DMS114 treated with DMSO at 0.1 percent for 48 hours (cell line): ENCODE data around the gene RGL3.
A peak's percentile ranks its signal among the peaks of the same experiment; 100 is the strongest.
"Not testable (repeated sequence)": the region's sequence is repeated elsewhere in the genome, so short reads cannot be mapped to it uniquely, and the experiment has no call there.

ENCODE experiments used
- DNase-seq: peaks from one replicate; lab custom pipeline; 2025; ENCODE audit not compliant: unreplicated experiment; lab: John Stamatoyannopoulos, UW

Gene RGL3

GRCh38 chr19:11450570-11451326, 31.6 kb upstream of the RGL3 start:
- DNase-seq: no peak

- DNase-seq: no peak
Measured at GRCh38 chr19:11448923-11449554, 29.9 kb upstream of the RGL3 start.

DNA sequence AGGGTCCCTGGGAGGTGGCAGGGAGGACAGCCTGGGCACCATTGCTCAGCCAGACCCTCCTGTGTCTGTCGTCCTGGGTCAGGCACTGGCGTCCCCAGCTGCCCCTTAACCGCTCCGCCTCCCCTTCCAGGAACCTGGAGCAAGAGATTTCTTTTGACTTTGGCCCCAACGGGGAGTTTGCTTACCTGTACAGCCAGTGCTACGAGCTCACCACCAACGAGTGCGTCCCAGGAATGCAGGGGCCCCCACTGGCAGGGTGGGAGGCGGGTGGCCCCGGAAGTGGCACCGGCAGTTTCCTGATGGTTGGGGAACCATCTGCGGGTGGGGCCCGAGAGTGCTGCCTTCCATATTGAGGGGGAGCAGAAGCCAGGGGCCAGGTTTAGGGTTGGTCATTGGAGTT, 29.3 kb upstream of the RGL3 start:
- no peak for DNase-seq

- no peak for DNase-seq
Measured at GRCh38 chr19:11447347-11448262, 28.5 kb upstream of the RGL3 start.

- DNase-seq: no peak
Measured at GRCh38 chr19:11446652-11447301, 27.7 kb upstream of the RGL3 start.

GRCh38 chr19:11446271-11446651, 27.1 kb upstream of the RGL3 start:
- no peak for DNase-seq

DNA sequence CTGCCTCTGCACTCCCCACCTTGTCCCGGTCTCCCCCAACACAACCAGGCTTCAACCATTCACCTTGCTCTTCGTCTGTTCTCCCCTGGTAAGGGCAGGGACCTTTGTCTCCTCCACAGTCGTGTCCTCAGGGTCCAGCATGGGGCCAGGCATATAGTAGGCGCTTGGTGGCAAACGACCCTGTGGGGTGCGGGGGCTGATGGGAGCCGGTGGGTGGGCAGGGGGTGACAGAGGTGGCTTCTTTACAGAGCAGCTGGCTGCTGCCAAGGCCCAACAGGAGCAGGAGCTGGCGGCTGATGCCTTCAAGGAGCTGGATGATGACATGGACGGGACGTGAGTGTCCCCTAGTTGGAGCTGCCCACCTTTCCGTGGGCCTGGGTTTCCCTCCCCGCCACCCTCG, 26.0 kb upstream of the RGL3 start:
- DNase-seq: no peak

DNA sequence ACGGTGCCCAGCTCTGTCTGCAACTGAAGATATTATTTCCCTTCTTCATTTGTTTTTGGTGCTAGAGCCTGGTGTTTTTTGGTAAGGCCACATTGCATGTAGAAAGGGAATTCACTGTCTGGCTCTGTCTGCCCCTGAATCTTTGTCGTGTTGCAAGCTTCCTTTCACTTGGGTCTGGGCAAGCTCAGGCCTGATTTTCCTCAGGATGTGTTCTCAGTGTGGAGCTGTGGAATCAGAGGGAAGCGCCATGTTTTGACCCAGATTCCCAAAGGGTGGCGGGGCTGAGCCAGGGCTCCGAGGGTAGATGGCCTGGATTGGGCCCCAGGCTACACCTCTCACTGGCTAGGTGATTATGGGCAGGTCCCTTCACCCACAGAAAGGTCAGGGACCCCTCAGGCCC, 24.9 kb upstream of the RGL3 start:
- no peak for DNase-seq

DNA sequence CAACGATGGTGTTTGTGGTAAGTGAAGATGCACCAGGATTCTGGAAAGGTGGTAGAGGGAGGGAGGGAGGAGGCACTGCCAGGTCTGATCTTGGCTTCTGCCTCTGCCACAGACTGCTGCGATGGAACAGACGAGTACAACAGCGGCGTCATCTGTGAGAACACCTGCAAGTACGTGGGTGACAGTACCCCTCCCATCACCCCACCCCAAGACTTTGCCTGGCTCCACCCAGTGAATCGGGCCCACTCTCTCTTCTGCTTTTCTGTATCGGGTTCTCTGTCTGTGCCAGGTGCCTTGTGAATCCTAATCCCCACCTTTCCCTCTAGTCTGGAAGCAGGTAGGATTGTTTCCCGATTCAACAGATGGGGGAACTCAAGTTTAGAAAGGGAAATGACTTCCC, 18.8 kb upstream of the RGL3 start:
- no peak for DNase-seq

DNA sequence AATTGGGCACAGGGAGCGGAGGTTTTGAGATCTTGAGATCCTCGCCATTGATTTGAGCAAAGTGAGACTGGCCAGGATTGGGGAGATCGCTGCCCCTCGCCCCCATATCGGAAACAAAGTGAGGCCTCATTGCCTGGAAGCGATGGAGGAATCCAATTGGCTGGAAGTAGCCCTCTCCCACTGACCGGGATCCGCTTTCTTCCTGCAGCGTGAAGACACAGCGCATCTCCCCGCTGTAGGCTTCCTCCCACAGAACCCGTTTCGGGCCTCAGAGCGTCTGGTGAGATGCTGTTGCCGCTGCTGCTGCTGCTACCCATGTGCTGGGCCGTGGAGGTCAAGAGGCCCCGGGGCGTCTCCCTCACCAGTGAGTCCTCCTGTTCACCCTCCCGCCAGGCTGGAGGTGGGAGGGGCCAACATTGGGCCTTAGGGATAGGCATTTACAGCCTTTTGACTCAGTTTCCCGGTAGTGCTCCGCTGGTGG, 16.8 kb upstream of the RGL3 start:
- no peak for DNase-seq

- peak; percentile 97 for DNase-seq
Measured at GRCh38 chr19:11435057-11435832, 16.1 kb upstream of the RGL3 start, which contains the start of the genes ODAD3 and PRKCSH. ODAD3 (minus strand) TSS chr19:11435121; CDS start chr19:11435016, 105 bp downstream. PRKCSH (plus strand) TSS chr19:11435635; CDS start chr19:11436118, 483 bp downstream.

DNA sequence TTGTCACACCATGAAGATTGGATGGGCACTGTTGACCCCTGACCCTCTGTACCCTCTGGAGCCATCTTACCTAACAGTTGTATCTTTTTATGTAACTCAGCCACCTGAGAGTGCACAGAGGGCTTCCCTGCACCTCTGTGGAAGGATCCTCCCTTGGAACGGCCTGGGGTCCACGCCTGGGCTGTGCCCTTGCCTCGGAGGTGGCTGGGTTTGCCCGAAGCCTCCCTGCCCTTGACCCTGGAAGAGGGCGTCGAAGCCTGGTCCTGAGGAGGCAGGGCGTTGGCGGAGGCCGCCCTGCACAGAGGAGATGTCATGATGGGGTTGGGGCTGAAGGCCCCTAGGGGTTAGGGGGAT, 15.6 kb upstream of the RGL3 start:
- no peak for DNase-seq

GRCh38 chr19:11433526-11433925, 14.4 kb upstream of the RGL3 start:
- DNase-seq: not testable (repeated sequence)

DNA sequence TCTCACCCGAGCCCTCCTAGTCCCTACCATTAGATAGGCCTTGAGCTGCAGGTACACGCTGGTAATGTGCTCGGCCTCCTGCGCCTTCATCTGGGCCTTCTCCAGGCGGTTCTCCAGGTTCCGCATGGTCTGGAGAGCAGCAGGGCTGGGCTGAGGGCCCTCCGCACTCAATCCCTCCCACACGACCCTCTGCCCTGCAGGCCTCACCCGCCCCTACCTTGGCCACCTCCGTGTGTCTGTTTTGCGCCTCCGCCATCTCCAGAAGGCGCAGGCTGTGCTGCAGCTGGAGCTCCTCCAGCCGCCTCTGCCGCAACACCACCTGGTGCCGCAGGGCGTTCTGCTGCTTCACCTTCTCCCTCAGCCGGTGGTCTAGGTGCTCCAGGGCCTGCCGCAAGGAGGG, 7.5 kb upstream of the RGL3 start:
- DNase-seq: no peak

DNA sequence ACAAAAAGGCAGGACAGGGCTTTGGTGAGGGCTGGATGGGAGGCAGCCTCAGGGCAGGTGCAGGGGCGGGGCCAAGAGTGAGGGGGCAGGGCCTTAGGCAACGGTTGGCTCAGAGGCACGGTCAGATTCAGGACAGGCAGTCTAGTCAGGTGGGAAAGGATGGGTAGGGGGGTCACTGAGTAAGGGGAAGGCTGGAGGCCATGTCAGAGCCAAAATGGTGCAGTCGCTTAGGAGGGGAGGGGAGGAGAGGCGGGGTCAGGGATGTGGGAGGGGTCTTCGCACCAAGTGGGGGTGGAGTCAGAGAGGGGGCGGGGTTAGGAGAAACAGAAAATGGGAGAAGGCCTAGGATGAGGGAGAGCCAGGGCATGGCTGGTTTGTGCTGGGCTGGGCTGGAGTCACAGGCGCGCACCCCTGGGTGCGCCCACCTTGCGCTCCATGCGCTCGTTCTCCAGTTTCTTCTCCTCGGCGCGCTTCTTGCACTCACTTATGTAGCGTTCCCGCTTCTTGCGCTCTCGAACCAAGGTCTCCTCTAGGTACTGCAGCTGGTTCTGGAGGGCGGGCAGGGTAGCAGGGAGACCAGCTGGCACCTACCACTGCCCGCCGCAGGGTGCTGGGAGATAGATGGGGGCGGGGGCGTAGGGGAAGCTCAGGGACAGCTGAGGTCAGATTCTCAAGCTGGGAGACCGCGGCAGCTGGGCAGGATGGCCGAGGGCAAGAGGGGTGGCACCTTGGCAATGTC, 6.8 kb upstream of the RGL3 start:
- DNase-seq: no peak

- DNase-seq: no peak
Measured at GRCh38 chr19:11423791-11424181, 4.7 kb upstream of the RGL3 start.

DNA sequence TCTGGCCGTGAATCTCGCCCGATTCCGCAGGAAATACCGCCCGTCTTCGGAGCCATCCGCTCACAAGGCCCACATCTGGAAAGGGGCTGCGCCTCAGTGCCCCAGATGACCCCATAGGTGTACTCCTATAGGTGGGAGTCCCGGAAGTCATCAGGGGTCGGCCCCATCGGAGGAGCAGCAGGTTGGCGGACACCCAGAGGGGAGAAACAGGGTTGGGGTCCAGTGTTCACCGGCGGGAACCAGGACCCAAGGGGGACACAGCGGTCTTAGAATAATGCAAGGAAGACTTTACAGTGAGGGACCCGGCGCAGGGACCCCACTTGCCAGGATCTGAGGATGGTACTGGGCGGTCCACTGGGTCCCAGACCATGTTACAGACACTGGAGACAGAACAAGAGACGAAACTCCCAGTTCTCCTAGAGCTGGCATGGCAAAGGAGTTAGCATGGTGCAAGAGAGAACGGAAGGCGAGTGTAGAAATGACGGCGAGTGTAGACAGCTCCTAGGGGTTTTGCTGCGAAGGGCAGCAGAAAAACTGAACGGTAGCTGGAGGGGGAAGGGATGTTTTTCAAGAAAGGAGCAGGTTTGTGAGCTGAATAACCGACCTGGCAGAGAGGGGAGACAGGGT, 4.2 kb upstream of the RGL3 start:
- DNase-seq: no peak

GRCh38 chr19:11422163-11423065, 3.3 kb upstream of the RGL3 start:
- DNase-seq: peak; percentile 21
